WTC11 (cell line): ENCODE results near the gene IFIT3. TPM values are rescaled to one million over a fixed set of nuclear protein-coding genes. Genes with fewer than 3 reads are reported as not detected.

Experiments used
- ATAC-seq: fragments of 200-7000 bp; cut with Tn5 transposase; 2 replicates; pipeline ENCODE4 v1.10.0; 2021; ENCODE audit warnings: mild to moderate bottlenecking, moderate library complexity
- CTCF ChIA-PET: fragments of 300-600 bp; sonication (Branson Sonifier 250); formaldehyde crosslinking; loops from one replicate; lab custom pipeline; 2021; ENCODE audit warnings: antibody characterized with exemption; lab: Charles Lee
- POLR2A ChIA-PET: fragments of 350-600 bp; sonication (Branson Sonifier 250); formaldehyde crosslinking; loops from one replicate; lab custom pipeline; 2021; ENCODE audit warnings: antibody characterized with exemption; lab: Charles Lee
- DNase-seq: peaks from one replicate; pipeline ENCODE4 v3.0.0; 2021; ENCODE audit warnings: low spot score
- H3K27ac Mint-ChIP-seq: 2 replicates; pipeline ENCODE4 v1.8.0; 2021; ENCODE audit warnings: mixed read lengths
- H3K27me3 Mint-ChIP-seq: 2 replicates; pipeline ENCODE4 v1.8.0; 2021; ENCODE audit warnings: low read depth, mild to moderate bottlenecking, moderate library complexity, mixed read lengths
- H3K36me3 Mint-ChIP-seq: 2 replicates; pipeline ENCODE4 v1.8.0; 2021; ENCODE audit warnings: mixed read lengths
- H3K4me1 Mint-ChIP-seq: 2 replicates; pipeline ENCODE4 v1.8.0; 2022; ENCODE audit warnings: mixed read lengths
- H3K4me3 Mint-ChIP-seq: 2 replicates; pipeline ENCODE4 v1.8.0; 2021; ENCODE audit warnings: mild to moderate bottlenecking, moderate library complexity, mixed read lengths
- H3K9me3 Mint-ChIP-seq: 2 replicates; pipeline ENCODE4 v1.8.0; 2021; ENCODE audit warnings: mixed read lengths
- ATF6 ChIP-seq: sonication (generic); formaldehyde crosslinking; IDR thresholded peaks from 2 replicates; pipeline ENCODE4 v1.8.1; 2023; ENCODE audit warnings: mild to moderate bottlenecking, missing genetic modification reagents
- CREM ChIP-seq: sonication (generic); formaldehyde crosslinking; IDR thresholded peaks from 2 replicates; pipeline ENCODE4 v1.8.1; 2022; ENCODE audit warnings: mild to moderate bottlenecking, missing genetic modification reagents, moderate library complexity
- CTCF ChIP-seq: fragments of 200-600 bp; IDR thresholded peaks from 2 replicates; pipeline ENCODE4 v1.8.0; 2022; ENCODE audit warnings: antibody characterized with exemption
- GTF2I ChIP-seq: fragments of 250-450 bp; sonication (Bioruptor Pico); conservative IDR thresholded peaks from 2 replicates; pipeline ENCODE4 v1.4.0; 2021; ENCODE audit warnings: mild to moderate bottlenecking
- JAZF1 ChIP-seq: fragments of 250-450 bp; sonication (Bioruptor Pico); IDR thresholded peaks from 2 replicates; pipeline ENCODE4 v1.9.0; 2021; ENCODE audit warnings: moderate library complexity, mild to moderate bottlenecking, inconsistent platforms
- KAT7 ChIP-seq: sonication (generic); formaldehyde crosslinking; IDR thresholded peaks from 2 replicates; pipeline ENCODE4 v1.8.1; 2023; ENCODE audit warnings: missing genetic modification reagents, mild to moderate bottlenecking, borderline replicate concordance
- MLX ChIP-seq: sonication (generic); formaldehyde crosslinking; IDR thresholded peaks from 2 replicates; pipeline ENCODE4 v1.8.1; 2023; ENCODE audit warnings: mild to moderate bottlenecking, missing genetic modification reagents, moderate library complexity
- MXD4 ChIP-seq: fragments of 250-450 bp; sonication (Bioruptor Pico); IDR thresholded peaks from 2 replicates; pipeline ENCODE4 v1.8.0; 2021; ENCODE audit warnings: mild to moderate bottlenecking, moderate library complexity, borderline replicate concordance
- NR2C2 ChIP-seq: sonication (generic); formaldehyde crosslinking; IDR thresholded peaks from 2 replicates; pipeline ENCODE4 v1.8.0; 2022; ENCODE audit warnings: mild to moderate bottlenecking, missing genetic modification reagents
- RORB ChIP-seq: fragments of 250-450 bp; sonication (Bioruptor Pico); IDR thresholded peaks from 2 replicates; pipeline ENCODE4 v1.9.0; 2021; ENCODE audit warnings: mild to moderate bottlenecking
- TEAD4 ChIP-seq: sonication (generic); formaldehyde crosslinking; IDR thresholded peaks from 2 replicates; pipeline ENCODE4 v1.8.0; 2022; ENCODE audit warnings: mild to moderate bottlenecking, missing genetic modification reagents
- USF2 ChIP-seq: sonication (generic); formaldehyde crosslinking; IDR thresholded peaks from 2 replicates; pipeline ENCODE4 v1.8.1; 2023; ENCODE audit warnings: mild to moderate bottlenecking, missing genetic modification reagents, moderate library complexity
- ZNF121 ChIP-seq: sonication (generic); formaldehyde crosslinking; IDR thresholded peaks from 2 replicates; pipeline ENCODE4 v1.8.0; 2023; ENCODE audit warnings: missing genetic modification reagents
- ZNF138 ChIP-seq: sonication (generic); formaldehyde crosslinking; conservative IDR thresholded peaks from 2 replicates; pipeline ENCODE4 v1.8.1; 2022; ENCODE audit warnings: mild to moderate bottlenecking, moderate library complexity, missing genetic modification reagents
- ZNF219 ChIP-seq: sonication (generic); formaldehyde crosslinking; IDR thresholded peaks from 2 replicates; pipeline ENCODE4 v1.8.0; 2023; ENCODE audit warnings: missing genetic modification reagents, mild to moderate bottlenecking, borderline replicate concordance
- ZNF416 ChIP-seq: fragments of 250-450 bp; sonication (Bioruptor Pico); IDR thresholded peaks from 2 replicates; pipeline ENCODE4 v1.9.0; 2021; ENCODE audit warnings: mild to moderate bottlenecking, inconsistent platforms
- ZNF423 ChIP-seq: fragments of 250-450 bp; sonication (Bioruptor Pico); IDR thresholded peaks from 2 replicates; pipeline ENCODE4 v2.1.2; 2022; ENCODE audit warnings: mild to moderate bottlenecking, moderate library complexity
- ZNF425 ChIP-seq: fragments of 250-450 bp; sonication (Bioruptor Pico); conservative IDR thresholded peaks from 2 replicates; pipeline ENCODE4 v1.9.0; 2021; ENCODE audit warnings: mild to moderate bottlenecking
- total RNA-seq: library from RNA; stranded (reverse); gene quantifications from 3 replicates; pipeline ENCODE4 v1.2.3, GENCODE V29; 2021
- TF ChIP-seq, protein P1 (sequence below): fragments of 250-450 bp; sonication (Bioruptor Pico); IDR thresholded peaks from 2 replicates; pipeline ENCODE4 v1.9.0; 2021; ENCODE audit warnings: mild to moderate bottlenecking

The IFIT3 gene
- total RNA-seq, 1 experiment from 2014 or later = 0.42 TPM

- H3K4me3 Mint-ChIP-seq = no peak overlapping the region
- no peak for TF ChIP-seq CREM (CRISPR knock-in tag)
- no peak for TF ChIP-seq MXD4 (CRISPR knock-in tag)
- no peak for TF ChIP-seq RORB (CRISPR knock-in tag)
- TF ChIP-seq ZNF219 (CRISPR knock-in tag) = no peak
- no peak for TF ChIP-seq ZNF425 (CRISPR knock-in tag)
- no peak for TF ChIP-seq TEAD4 (CRISPR knock-in tag)
- TF ChIP-seq ATF6 (CRISPR knock-in tag) = no peak
- no peak for TF ChIP-seq KAT7
- ChIA-PET POLR2A (no interaction called here), CTCF (interaction anchor here (1.2 to 2.7 kb wide), 2 partner anchors 74 to 94 kb away, joined by 5 to 10 read pairs; no protein-coding TSS in a partner anchor)
- H3K4me1 Mint-ChIP-seq = no peaks in the 10 kb centered on the region
- H3K27me3 Mint-ChIP-seq = no peaks in the 10 kb centered on the region
- ATAC-seq (no peak), DNase-seq (no peak)
- H3K27ac Mint-ChIP-seq = no peak overlapping the region
- H3K36me3 Mint-ChIP-seq = no peaks in the 10 kb centered on the region
- H3K9me3 Mint-ChIP-seq = no peaks in the 10 kb centered on the region; the same call in 1 of the 2 replicates
Observed at GRCh38 chr10:89295597-89295996, 32.2 kb upstream of the IFIT3 start.

- CTCF ChIA-PET = no interaction called here
- POLR2A ChIA-PET = interaction anchor here (0.6 kb wide), 1 partner anchor 68 kb away, joined by 3 read pairs; no protein-coding TSS in a partner anchor
- no peak for TF ChIP-seq USF2 (CRISPR knock-in tag)
- no peak for TF ChIP-seq NR2C2
- no peak for TF ChIP-seq CTCF
- TF ChIP-seq GTF2I (CRISPR knock-in tag) = no peak
- TF ChIP-seq JAZF1 (CRISPR knock-in tag) = no peak
- no peak for TF ChIP-seq ZNF416
- TF ChIP-seq, protein P1, sequence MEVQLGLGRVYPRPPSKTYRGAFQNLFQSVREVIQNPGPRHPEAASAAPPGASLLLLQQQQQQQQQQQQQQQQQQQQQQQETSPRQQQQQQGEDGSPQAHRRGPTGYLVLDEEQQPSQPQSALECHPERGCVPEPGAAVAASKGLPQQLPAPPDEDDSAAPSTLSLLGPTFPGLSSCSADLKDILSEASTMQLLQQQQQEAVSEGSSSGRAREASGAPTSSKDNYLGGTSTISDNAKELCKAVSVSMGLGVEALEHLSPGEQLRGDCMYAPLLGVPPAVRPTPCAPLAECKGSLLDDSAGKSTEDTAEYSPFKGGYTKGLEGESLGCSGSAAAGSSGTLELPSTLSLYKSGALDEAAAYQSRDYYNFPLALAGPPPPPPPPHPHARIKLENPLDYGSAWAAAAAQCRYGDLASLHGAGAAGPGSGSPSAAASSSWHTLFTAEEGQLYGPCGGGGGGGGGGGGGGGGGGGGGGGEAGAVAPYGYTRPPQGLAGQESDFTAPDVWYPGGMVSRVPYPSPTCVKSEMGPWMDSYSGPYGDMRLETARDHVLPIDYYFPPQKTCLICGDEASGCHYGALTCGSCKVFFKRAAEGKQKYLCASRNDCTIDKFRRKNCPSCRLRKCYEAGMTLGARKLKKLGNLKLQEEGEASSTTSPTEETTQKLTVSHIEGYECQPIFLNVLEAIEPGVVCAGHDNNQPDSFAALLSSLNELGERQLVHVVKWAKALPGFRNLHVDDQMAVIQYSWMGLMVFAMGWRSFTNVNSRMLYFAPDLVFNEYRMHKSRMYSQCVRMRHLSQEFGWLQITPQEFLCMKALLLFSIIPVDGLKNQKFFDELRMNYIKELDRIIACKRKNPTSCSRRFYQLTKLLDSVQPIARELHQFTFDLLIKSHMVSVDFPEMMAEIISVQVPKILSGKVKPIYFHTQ = no peak
- TF ChIP-seq ZNF138 (CRISPR knock-in tag) = no peak
- no peak for TF ChIP-seq MLX (CRISPR knock-in tag)
- no peak for TF ChIP-seq ZNF121 (CRISPR knock-in tag)
- no peak for TF ChIP-seq ATF6 (CRISPR knock-in tag)
- no peak for TF ChIP-seq ZNF423 (CRISPR knock-in tag)
Observed at GRCh38 chr10:89296220-89296648, 31.6 kb upstream of the IFIT3 start.

More at GRCh38 chr10:89296220-89296648, 31.6 kb upstream of the IFIT3 start:
- Mint-ChIP-seq H3K36me3 (no peaks in the 10 kb centered on the region), H3K27ac (no peak overlapping the region), H3K9me3 (no peaks in the 10 kb centered on the region; the same call in 1 of the 2 replicates), H3K27me3 (no peaks in the 10 kb centered on the region), H3K4me3 (no peak overlapping the region), H3K4me1 (peaks cover 2% of the 10 kb centered on the region; the same call in 1 of the 2 replicates)
- DNase-seq = no peak
- ATAC-seq = no peak
